ENCODE data around the gene SELENOO. TPM values are rescaled to one million over a fixed set of nuclear protein-coding genes. Genes with fewer than 3 reads are reported as not detected.

SELENOO gene
- total and polyA plus RNA-seq, 2 of the 13 experiments (the other 11 are each of a cell fraction or from before 2014, with no cell fraction given): 14.4 to 19.0 TPM

DNA sequence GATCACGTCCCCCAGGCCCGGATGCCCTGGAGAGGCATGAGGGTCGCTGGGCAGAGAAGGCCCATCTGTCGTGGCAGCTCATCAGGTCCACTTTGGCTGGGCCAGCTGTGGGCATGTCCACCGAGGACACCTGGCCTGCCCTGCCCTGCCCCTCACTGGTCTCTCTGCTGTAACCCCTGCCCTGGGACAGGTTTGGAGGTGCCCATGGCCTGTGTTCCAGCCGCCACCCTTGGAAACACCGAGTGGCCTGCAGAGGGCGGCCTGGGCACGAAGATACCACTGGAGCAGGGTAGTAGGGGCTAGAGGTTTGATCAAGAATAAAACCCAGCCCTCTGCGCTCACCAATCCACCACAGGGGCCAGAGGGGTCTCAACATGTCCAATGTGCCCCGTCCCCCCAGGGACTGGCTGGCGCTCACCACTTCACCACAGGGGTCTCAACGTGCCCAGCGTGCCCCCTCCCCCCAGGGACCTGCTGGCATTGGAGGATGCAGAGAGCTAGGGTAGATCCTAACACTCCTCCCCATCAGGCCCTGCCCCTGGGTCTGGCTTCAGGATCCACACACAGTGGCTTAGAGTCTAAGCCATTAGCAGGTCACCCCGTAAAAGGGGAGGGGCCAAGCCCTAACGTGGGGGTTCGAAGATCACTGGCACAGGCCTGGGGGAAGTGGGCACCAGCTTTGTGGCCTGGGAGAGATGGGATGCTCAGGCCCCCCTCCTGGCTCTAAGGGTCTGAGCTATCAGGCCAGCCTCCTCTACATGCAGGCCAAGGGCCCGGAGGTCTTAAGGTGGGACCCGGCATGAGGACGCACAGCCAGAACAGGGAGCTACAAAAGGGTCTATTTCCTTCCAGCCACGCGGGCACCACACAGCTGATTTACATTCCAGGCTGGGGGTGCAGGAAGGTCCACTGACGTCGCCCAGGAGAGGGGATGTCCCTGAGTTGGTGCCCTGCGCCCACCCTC lies 51.6 kb downstream of the SELENOO start (continued):
- no peak for TF ChIP-seq BCLAF1 (IDR thresholded peaks at IDR 0.05)
- no peak for TF ChIP-seq ZNF652 (CRISPR knock-in tag; IDR thresholded peaks at IDR 0.05; ENCODE audit: borderline replicate concordance, low read depth)
- TF ChIP-seq HNRNPH1 (optimal IDR thresholded peaks at IDR 0.05; ENCODE audit: low read depth, low read length): no peak
- TF ChIP-seq ZNF530 (CRISPR knock-in tag; IDR thresholded peaks at IDR 0.05; ENCODE audit: low read depth): no peak
- TF ChIP-seq ZFY (CRISPR knock-in tag; IDR thresholded peaks at IDR 0.05): peak; percentile 40; the same call in 1 of the 2 replicates
- no peak for TF ChIP-seq BRCA1 (CRISPR knock-in tag; IDR thresholded peaks at IDR 0.05)
- peak; percentile 93 for TF ChIP-seq HNRNPL (IDR thresholded peaks at IDR 0.05; ENCODE audit: low read depth, low read length)
- no peak for TF ChIP-seq SIN3A (IDR thresholded peaks at IDR 0.05; ENCODE audit: borderline replicate concordance, low read depth, low read length)
- TF ChIP-seq ZFP62 (CRISPR knock-in tag; IDR thresholded peaks at IDR 0.05): no peak
- TF ChIP-seq ZBED4 (CRISPR knock-in tag; IDR thresholded peaks at IDR 0.05; ENCODE audit: borderline replicate concordance): no peak
- TF ChIP-seq ZFP1 (CRISPR knock-in tag; IDR thresholded peaks at IDR 0.05): no peak
- no peak for TF ChIP-seq PAWR (CRISPR knock-in tag; IDR thresholded peaks at IDR 0.05; ENCODE audit: borderline replicate concordance)
- no peak for TF ChIP-seq PPARG (CRISPR knock-in tag; conservative IDR thresholded peaks at IDR 0.05)
- TF ChIP-seq ZNF780A (CRISPR knock-in tag; IDR thresholded peaks at IDR 0.05): no peak
- TF ChIP-seq ONECUT2 (CRISPR knock-in tag; IDR thresholded peaks at IDR 0.05): no peak
- no peak for TF ChIP-seq YEATS2 (CRISPR knock-in tag; IDR thresholded peaks at IDR 0.05; ENCODE audit: borderline replicate concordance)
- TF ChIP-seq ZNF747 (CRISPR knock-in tag; IDR thresholded peaks at IDR 0.05; ENCODE audit: borderline replicate concordance): no peak
- no peak for TF ChIP-seq FLYWCH1 (CRISPR knock-in tag; IDR thresholded peaks at IDR 0.05)

All from HepG2 (cell line).